HG03457 (cell line): ENCODE measurements around the gene XRRA1.
"Not testable (repeated sequence)": the region's sequence is repeated elsewhere in the genome, so short reads cannot be mapped to it uniquely, and the experiment has no call there.

Source experiments
- ATAC-seq: cut with Tn5 transposase; IDR thresholded peaks from one replicate; pipeline ENCODE4 v1.9.1; 2021; ENCODE audit warnings: moderate number of reproducible peaks; ENCODE audit not compliant: unreplicated experiment

The XRRA1 gene

GRCh38 chr11:74948898-74949752 lies at the start of gene XRRA1, which contains the start of gene SPCS2:
Gene XRRA1 (minus strand): TSS chr11:74949091. CDS start chr11:74940878, 8,213 bp downstream.
Gene SPCS2 (plus strand): TSS chr11:74949266. CDS start chr11:74949286, 20 bp downstream.
- ATAC-seq, result peak; percentile 89

GRCh38 chr11:74992852-74993251 lies 44.0 kb upstream of the XRRA1 start:
- no peak for ATAC-seq

GRCh38 chr11:74990941-74991340 lies 42.0 kb upstream of the XRRA1 start:
- ATAC-seq, result no peak

GRCh38 chr11:74990150-74990549 lies 41.3 kb upstream of the XRRA1 start:
- ATAC-seq, result not testable (repeated sequence)

GRCh38 chr11:74989260-74989638 lies 40.4 kb upstream of the XRRA1 start:
- ATAC-seq, result peak; percentile 11

GRCh38 chr11:74988541-74989259 lies 39.8 kb upstream of the XRRA1 start, which contains the start of gene NEU3:
Gene NEU3 (plus strand): TSS chr11:74988933. CDS start chr11:74989061, 128 bp downstream.
- ATAC-seq, result peak; percentile 73

GRCh38 chr11:74984730-74985129 lies 35.8 kb upstream of the XRRA1 start:
- no peak for ATAC-seq

GRCh38 chr11:74984070-74984469 lies 35.2 kb upstream of the XRRA1 start:
- ATAC-seq, result no peak

GRCh38 chr11:74981888-74982287 lies 33.0 kb upstream of the XRRA1 start:
- ATAC-seq, result no peak

GRCh38 chr11:74980634-74981033 lies 31.7 kb upstream of the XRRA1 start:
- ATAC-seq, result no peak

- ATAC-seq, result no peak
Observed at GRCh38 chr11:74978041-74978440, 29.1 kb upstream of the XRRA1 start.

GRCh38 chr11:74971424-74971823 lies 22.5 kb upstream of the XRRA1 start:
- no peak for ATAC-seq

- ATAC-seq, result no peak
Observed at GRCh38 chr11:74970852-74971395, 22.0 kb upstream of the XRRA1 start.

GRCh38 chr11:74966651-74967050 lies 17.8 kb upstream of the XRRA1 start:
- no peak for ATAC-seq

- not testable (repeated sequence) for ATAC-seq
Observed at GRCh38 chr11:74960128-74960527, 11.2 kb upstream of the XRRA1 start.

- ATAC-seq, result no peak
Observed at GRCh38 chr11:74957937-74958629, 9.2 kb upstream of the XRRA1 start.

- ATAC-seq, result no peak
Observed at GRCh38 chr11:74956397-74957015, 7.6 kb upstream of the XRRA1 start.

GRCh38 chr11:74954199-74954598 lies 5.3 kb upstream of the XRRA1 start:
- no peak for ATAC-seq

- ATAC-seq, result no peak
Observed at GRCh38 chr11:74953451-74953850, 4.6 kb upstream of the XRRA1 start.

GRCh38 chr11:74952752-74953151 lies 3.9 kb upstream of the XRRA1 start:
- ATAC-seq, result no peak

- no peak for ATAC-seq
Observed at GRCh38 chr11:74951226-74951625, 2.3 kb upstream of the XRRA1 start.
